Measurements from ENCODE around the gene CAPN5.
A peak's percentile ranks its signal among the peaks of the same experiment; 100 is the strongest.

Gene CAPN5

GRCh38 chr11:77135069-77135468, 68.3 kb downstream of the CAPN5 start:
- no peak for DNase-seq (ENCODE audit: low read depth)

GRCh38 chr11:77136074-77136473, 69.3 kb downstream of the CAPN5 start:
- no peak for DNase-seq (ENCODE audit: low read depth)

DNA sequence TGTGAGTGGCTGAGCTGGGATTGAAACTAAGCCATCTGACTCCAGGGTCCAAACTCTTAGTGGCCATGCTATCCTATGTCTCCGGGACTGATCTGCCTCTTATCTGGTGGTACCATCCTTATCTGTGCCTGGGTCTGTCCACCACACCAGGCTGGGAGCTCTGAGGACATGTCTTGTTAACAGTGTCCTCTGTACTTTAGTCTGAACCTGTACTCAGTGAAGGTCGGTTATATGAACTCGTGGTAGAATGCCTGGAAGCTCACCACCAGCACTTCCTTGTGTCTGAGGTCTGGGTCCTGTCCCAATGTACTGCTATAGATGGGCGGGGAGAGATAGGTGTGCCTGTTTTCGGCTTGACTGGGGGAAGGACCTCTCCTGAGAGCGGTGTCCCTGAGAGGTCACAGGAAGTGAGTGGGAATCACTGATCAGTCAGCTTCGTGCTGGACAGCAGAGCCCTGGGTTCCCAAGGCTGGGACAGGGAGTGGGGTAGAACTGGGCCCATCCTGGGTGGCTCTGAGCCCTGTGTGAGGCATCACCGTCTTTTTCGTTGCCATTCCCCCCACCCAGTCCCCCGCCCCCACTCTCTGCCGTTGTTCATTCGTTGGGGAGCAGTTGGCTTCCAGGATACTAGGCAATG, 70.1 kb downstream of the CAPN5 start:
- no peak for DNase-seq (ENCODE audit: low read depth)

DNA sequence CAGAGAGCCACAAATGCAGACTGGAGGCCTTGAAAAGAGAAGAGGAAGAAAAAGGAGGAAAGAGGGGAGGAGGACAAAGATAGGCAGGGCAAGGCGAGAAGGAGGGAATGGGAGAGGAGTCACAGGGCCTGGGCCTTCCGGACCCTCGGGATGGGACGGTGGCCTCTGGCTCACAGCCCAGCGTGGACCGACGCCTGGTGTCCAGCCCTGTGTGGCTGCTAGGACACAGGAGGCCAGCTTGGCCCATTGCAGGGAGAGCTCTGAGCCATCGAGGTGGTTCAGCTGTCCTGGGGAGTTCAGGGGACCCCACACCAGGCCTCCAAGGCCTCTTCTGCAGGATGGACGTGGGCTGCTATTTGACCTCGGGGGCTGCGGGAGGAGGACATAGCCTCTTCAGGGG, 70.7 kb downstream of the CAPN5 start:
- DNase-seq (ENCODE audit: low read depth), result no peak

DNA sequence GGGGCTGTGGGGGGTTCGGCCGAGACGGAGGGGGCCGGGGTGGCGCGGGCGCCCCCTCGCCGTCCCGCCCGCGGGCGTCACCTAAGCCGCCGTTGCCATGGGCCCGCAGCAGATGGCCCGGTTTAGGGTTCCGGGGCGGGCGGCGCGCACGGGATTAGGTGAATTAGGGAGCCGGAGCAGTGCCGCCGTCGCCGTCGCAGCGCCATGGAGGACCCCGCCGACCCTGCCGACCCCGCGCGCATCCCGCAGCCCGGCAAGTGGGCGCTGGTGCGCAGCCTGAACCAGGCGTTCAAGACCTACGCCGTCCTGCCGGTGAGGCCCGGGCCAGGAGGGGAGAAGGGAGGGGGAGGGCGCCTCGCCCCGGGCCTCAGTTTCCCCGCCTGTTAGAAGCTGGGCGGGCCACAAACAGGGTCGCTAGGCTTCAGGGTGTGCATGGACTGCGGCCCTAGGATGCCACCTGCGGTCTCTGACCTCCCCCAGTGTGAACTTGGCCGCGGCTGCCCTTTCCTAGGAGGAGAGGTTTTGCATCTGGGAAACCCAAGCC, 71.4 kb downstream of the CAPN5 start:
- no peak for DNase-seq (ENCODE audit: low read depth)

- no peak for DNase-seq (ENCODE audit: low read depth)
Observed at GRCh38 chr11:77139201-77139600, 72.4 kb downstream of the CAPN5 start.

DNA sequence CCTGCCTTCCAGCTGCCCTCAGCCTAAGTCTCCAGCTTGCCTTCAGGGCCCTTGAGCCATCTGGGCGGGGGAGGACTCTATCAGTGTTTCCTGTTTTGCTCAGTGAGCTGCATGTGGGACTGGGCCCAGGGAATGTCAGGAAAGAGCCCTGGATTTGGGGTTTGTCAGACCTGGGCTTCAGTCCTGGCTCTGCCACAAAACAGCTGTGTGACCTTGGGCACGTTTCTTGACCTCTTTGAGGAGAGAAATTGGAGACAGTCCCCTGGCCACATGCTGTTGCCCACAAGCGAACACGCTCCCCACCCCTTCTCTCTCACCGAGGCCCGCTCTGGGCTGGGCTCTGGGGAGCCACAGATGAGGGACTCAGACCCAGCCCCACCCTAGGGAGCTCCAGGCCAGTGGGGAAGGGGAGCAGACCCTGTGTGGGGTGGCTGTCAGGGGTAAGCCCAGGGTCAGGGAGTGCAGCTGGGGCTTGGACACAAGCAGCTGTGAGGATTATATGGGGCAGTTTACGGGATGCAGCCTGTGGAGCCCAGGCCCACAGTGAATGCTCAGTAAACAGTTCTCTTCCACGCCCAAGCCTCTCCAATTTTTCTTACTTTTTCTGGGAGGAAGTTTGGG, 73.6 kb downstream of the CAPN5 start:
- no peak for DNase-seq (ENCODE audit: low read depth)

DNA sequence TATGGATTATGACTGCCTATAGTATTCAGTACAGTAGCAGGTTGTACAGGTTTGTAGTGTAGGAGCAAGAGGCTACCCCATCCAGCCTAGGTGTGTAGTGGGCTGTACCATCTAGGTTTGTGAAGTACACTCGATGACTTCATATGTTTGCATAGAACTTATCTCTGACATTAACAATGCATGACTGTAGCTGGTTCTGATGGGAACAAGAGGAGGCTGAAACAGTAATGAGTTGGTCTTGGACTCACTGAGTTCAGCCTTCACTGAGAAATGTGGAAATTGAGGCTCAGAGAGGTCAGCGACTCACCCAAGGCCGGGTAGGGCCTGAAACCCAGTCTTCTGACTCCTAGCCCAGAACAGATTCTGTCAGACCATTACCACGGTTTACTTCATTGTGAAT, 74.3 kb downstream of the CAPN5 start:
- DNase-seq (ENCODE audit: low read depth), result peak; percentile 67

GRCh38 chr11:77141475-77141874, 74.7 kb downstream of the CAPN5 start:
- no peak for DNase-seq (ENCODE audit: low read depth)

- no peak for DNase-seq (ENCODE audit: low read depth)
Observed at GRCh38 chr11:77142091-77142975, 75.6 kb downstream of the CAPN5 start.

GRCh38 chr11:77143405-77144020, 76.7 kb downstream of the CAPN5 start:
- DNase-seq (ENCODE audit: low read depth), result no peak

DNA sequence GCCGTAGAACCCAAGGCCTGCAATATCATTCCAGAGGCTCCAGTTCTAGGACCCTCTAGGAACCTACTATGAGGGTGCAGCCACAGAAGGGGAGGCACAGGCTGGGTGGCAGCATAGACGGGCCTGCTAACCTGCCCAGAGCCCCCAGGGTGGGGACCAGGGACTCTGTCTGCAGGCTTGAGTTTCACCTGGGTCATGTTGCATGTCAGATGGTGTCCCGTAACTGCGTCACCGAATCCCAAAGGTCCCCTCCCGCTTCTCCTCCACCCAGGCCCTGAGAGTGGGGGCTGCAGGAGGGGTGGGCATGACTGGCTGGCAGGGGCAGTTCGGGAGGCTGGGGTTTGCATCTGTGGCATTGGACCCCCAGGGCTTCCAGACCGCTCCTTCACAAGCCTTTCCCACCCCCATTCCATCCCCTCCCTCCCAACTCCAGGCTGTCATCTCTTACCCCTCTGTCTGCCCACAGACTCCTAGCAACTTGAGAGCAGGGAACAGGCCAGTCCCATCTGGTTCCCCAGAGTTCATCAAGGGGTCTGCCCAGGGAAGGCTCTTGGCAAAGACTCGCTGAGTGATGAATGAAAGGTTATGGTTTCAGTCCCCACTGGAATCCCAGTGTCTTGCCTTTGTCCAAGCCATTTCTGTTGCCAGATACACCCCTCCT, 77.6 kb downstream of the CAPN5 start:
- no peak for DNase-seq (ENCODE audit: low read depth)

DNA sequence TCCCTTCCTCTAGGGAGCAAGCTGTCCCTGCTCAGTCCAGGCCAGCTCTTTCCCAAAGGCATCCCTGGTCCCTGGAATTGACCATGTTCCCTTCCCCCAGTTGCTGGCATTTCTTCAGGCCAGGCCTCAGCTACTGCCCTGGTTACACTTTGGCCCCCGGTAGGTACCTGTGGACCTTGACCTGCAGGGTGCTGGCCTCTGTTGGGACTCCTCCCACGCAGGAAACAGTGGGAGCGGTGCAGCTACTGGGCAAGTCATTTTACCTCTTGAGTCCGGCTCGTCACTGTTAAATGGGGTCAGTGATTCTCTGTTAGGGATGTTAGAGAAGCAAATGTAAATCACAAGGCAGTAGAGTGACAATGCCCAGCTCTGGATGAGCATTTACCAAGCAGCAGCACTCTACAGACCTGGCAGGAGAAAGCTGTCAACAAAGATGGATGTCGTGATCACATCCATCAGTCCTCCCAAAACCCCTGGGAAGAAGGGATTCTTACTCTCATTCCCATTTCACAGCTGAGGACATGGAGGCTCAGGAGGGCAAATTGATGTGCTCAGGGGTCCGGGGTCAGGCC, 78.2 kb downstream of the CAPN5 start:
- no peak for DNase-seq (ENCODE audit: low read depth)

DNA sequence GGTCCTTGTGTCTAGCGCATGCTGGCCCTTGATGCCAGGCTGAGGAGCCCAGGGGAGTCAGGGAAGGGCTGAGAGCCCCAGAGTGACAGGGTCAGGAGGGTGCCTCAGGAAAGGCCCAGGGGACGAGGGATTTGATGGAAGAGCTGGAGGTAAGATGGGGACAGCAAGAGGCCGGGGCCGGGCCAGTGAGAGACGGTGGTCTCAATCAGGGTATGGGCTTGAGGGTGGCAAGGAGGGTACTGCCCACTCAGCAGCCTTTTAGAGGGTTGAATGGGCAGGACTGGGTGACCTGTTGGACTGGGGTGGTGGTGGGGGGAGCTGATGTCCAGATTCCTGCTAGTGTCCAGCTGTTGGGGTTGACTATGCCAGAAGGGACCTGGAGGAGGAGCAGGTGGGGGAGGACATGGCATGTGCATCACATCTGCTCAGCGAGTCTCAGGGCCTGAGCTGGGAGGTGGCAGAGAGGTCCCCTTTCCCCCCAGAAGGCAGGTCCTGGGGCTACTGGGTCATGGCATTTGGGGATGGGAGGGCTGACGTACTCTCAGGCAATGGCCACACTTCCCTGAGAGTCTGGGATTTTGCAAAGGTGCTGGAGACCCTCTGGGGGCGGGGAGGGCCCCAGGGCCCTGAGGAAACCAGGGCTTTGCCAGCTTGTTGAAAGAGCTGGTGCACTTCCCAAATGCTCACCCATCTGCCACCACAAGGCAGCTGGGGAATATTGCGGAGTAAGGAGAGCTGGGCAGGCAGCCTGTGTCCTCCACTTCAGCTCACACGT, 79.7 kb downstream of the CAPN5 start:
- DNase-seq (ENCODE audit: low read depth), result no peak

DNA sequence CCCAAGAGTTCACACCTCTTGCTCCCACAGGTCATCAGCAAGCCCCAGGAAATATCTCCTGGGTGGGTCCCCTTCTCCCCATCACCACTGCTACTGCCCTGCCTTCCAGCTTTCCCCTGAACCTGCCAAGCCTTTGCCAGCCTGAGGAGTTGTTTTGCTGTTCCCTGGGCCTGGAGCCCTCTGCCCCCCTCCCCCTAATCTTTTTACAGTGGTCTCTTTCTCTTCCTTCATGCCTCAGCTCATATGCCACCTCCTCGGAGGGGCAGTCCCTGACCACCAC, 80.2 kb downstream of the CAPN5 start:
- no peak for DNase-seq (ENCODE audit: low read depth)

DNA sequence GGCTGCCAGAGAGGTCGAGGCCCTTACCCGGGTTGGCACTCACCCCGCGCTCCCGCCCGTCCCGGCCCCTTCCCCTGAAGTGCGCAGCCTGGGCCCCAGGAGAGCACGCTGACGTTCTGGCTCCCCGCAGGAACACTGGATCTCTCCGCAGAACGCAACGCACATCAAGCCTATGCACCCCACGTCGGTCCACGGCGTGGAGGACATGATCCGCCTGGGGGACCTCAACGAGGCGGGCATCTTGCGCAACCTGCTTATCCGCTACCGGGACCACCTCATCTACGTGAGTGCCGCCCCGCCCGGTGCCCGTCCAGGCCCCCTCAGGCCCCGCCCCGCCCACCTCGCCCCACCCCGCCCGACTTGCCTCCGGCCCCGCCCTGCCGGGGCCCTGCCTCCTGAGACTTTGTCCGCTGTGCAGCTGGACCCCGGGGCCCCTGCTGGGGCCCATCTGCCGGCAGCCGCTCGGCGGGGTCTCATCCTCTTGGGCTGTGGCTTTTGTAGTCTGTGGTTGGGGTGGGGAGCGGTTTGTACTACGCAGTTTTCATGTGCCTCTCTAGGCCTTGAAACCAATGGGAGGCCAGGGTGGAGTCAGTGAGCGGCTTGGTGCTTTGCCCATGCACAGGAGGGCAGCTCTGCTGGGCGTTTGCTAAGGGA, 81.0 kb downstream of the CAPN5 start:
- no peak for DNase-seq (ENCODE audit: low read depth)

GRCh38 chr11:77148963-77149715, 82.4 kb downstream of the CAPN5 start:
- DNase-seq (ENCODE audit: low read depth), result no peak

- DNase-seq (ENCODE audit: low read depth), result no peak
Observed at GRCh38 chr11:77149716-77150392, 83.1 kb downstream of the CAPN5 start.

GRCh38 chr11:77150836-77151235, 84.1 kb downstream of the CAPN5 start:
- no peak for DNase-seq (ENCODE audit: low read depth)

Measured in non-pigmented ciliary epithelial cell (primary cell).